OCI-LY3 (cell line): ENCODE data around the gene NDRG4.

Source experiments
- EZH2phosphoT487 ChIP-seq: fragments of 200-600 bp; shearing (Covaris generic); IDR thresholded peaks from 2 replicates; pipeline ENCODE4 v1.6.1; 2018; ENCODE audit warnings: antibody characterized with exemption, mixed run types, low read depth
- TF ChIP-seq, protein P1 (sequence below): fragments of 200-600, 300-600 bp; sonication (generic); IDR thresholded peaks from 2 replicates; pipeline ENCODE4 v1.5.1; 2014; ENCODE audit warnings: antibody characterized with exemption, low read length, low read depth

DNA sequence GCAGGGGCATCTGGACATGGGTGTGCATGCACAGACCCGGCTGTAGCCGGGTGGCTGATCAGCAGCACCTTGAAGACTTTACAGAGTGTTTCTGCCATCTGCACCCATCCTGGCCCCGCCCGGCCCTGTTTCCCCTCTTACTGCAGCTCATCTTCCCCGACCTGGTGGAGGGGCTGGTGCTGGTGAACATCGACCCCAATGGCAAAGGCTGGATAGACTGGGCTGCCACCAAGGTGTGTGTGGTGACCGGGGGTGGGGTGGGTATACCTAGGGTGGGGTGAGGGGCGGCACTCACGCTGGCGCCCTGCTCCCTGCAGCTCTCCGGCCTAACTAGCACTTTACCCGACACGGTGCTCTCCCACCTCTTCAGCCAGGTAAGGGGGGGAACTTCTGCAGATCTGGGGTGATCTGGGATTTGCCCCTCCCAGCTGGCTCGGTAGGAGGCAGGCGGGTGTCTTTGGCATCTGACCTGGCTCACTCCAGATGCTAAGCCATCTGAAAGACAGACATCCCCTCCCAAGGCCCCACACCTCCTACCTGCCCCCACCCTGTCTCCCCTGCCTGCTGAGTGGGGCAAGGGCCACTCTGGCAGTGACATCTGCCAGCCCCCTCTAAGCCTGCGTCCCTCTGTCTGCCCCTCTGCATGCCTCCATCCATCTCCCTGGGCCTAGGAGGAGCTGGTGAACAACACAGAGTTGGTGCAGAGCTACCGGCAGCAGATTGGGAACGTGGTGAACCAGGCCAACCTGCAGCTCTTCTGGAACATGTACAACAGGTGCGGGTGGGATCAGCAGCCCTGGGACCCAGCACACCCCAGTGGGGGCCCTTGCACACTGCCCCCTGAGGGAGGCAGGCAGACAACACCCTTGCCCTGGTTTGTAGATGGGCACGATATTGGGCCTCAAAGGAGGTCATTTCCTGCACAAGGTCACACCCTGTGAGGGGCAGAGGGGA is 6.6 kb downstream of the NDRG4 start:
- TF ChIP-seq, protein P1, sequence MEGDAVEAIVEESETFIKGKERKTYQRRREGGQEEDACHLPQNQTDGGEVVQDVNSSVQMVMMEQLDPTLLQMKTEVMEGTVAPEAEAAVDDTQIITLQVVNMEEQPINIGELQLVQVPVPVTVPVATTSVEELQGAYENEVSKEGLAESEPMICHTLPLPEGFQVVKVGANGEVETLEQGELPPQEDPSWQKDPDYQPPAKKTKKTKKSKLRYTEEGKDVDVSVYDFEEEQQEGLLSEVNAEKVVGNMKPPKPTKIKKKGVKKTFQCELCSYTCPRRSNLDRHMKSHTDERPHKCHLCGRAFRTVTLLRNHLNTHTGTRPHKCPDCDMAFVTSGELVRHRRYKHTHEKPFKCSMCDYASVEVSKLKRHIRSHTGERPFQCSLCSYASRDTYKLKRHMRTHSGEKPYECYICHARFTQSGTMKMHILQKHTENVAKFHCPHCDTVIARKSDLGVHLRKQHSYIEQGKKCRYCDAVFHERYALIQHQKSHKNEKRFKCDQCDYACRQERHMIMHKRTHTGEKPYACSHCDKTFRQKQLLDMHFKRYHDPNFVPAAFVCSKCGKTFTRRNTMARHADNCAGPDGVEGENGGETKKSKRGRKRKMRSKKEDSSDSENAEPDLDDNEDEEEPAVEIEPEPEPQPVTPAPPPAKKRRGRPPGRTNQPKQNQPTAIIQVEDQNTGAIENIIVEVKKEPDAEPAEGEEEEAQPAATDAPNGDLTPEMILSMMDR = 0 out of 2 replicates have a peak, but pooled peaks have one; percentile 8
- no peak for TF ChIP-seq EZH2phosphoT487
